WTC11 (cell line): ENCODE measurements around the gene AXDND1.

Experiments used
- CREM ChIP-seq: sonication (generic); formaldehyde crosslinking; IDR thresholded peaks from 2 replicates; pipeline ENCODE4 v1.8.1; 2022; ENCODE audit warnings: mild to moderate bottlenecking, missing genetic modification reagents, moderate library complexity
- ESRRA ChIP-seq: sonication (generic); formaldehyde crosslinking; IDR thresholded peaks from 2 replicates; pipeline ENCODE4 v1.8.1; 2022; ENCODE audit warnings: mild to moderate bottlenecking, missing genetic modification reagents, borderline replicate concordance
- HMGA2 ChIP-seq: fragments of 250-450 bp; sonication (Bioruptor Pico); IDR thresholded peaks from 2 replicates; pipeline ENCODE4 v1.4.0; 2021; ENCODE audit warnings: mild to moderate bottlenecking, moderate library complexity
- SP1 ChIP-seq: sonication (generic); formaldehyde crosslinking; conservative IDR thresholded peaks from 2 replicates; pipeline ENCODE4 v1.8.1; 2022; ENCODE audit warnings: missing genetic modification reagents
- TEAD4 ChIP-seq: sonication (generic); formaldehyde crosslinking; IDR thresholded peaks from 2 replicates; pipeline ENCODE4 v1.8.0; 2022; ENCODE audit warnings: mild to moderate bottlenecking, missing genetic modification reagents
- TF ChIP-seq, protein P1 (sequence below): fragments of 200-600 bp; IDR thresholded peaks from 2 replicates; pipeline ENCODE4 v1.8.0; 2022; ENCODE audit warnings: antibody characterized with exemption
- TF ChIP-seq, protein P2 (sequence below): sonication (generic); formaldehyde crosslinking; IDR thresholded peaks from 2 replicates; pipeline ENCODE4 v1.8.1; 2022; ENCODE audit warnings: mild to moderate bottlenecking, missing genetic modification reagents, moderate library complexity, borderline replicate concordance

DNA sequence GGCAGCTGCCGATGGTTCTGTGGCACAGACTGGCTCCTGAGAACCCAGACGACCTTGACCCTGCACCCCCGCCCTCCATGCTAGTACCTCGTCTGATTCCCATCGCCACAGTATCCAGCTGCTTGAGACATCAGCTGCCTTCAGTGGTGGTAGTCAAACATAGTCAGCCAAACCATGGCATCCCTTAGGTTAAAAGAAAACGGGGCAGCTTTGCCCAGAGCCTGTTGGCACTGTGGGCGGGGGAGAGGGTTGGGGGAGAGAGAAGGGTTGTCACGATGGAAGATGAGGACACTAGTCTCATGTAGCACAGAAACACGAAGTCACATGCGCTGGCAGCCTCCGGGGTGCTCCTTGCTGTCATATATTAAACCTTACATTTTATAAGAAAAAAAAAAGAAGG lies 224.9 kb downstream of the AXDND1 start:
- TF ChIP-seq, protein P1, sequence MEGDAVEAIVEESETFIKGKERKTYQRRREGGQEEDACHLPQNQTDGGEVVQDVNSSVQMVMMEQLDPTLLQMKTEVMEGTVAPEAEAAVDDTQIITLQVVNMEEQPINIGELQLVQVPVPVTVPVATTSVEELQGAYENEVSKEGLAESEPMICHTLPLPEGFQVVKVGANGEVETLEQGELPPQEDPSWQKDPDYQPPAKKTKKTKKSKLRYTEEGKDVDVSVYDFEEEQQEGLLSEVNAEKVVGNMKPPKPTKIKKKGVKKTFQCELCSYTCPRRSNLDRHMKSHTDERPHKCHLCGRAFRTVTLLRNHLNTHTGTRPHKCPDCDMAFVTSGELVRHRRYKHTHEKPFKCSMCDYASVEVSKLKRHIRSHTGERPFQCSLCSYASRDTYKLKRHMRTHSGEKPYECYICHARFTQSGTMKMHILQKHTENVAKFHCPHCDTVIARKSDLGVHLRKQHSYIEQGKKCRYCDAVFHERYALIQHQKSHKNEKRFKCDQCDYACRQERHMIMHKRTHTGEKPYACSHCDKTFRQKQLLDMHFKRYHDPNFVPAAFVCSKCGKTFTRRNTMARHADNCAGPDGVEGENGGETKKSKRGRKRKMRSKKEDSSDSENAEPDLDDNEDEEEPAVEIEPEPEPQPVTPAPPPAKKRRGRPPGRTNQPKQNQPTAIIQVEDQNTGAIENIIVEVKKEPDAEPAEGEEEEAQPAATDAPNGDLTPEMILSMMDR, result no peak
- TF ChIP-seq TEAD4 (CRISPR knock-in tag), result no peak
- no peak for TF ChIP-seq CREM (CRISPR knock-in tag)
- TF ChIP-seq, protein P2, sequence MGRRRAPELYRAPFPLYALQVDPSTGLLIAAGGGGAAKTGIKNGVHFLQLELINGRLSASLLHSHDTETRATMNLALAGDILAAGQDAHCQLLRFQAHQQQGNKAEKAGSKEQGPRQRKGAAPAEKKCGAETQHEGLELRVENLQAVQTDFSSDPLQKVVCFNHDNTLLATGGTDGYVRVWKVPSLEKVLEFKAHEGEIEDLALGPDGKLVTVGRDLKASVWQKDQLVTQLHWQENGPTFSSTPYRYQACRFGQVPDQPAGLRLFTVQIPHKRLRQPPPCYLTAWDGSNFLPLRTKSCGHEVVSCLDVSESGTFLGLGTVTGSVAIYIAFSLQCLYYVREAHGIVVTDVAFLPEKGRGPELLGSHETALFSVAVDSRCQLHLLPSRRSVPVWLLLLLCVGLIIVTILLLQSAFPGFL, result no peak
- TF ChIP-seq SP1 (CRISPR knock-in tag), result no peak
- no peak for TF ChIP-seq ESRRA
- TF ChIP-seq HMGA2, result no peak
